OCI-LY3 (cell line): ENCODE results near the gene WWP2.
"Not testable (repeated sequence)": the region's sequence is repeated elsewhere in the genome, so short reads cannot be mapped to it uniquely, and the experiment has no call there.

Experiments
- H2AFZ ChIP-seq: fragments of 200-600, 300-600 bp; shearing (Covaris generic); 2 replicates; pipeline ENCODE4 v1.6.0; 2014; ENCODE audit warnings: antibody characterized with exemption, low read depth, low read length
- H3K27ac ChIP-seq: fragments of 200-600, 300-600 bp; sonication (generic); 2 replicates; pipeline ENCODE4 v1.5.1; 2014; ENCODE audit warnings: mild to moderate bottlenecking, low read length, moderate library complexity, mixed read lengths
- H3K27me3 ChIP-seq: fragments of 200-600, 300-600 bp; sonication (generic); 2 replicates; pipeline ENCODE4 v1.6.1; 2014; ENCODE audit warnings: low read depth, low read length, mixed read lengths
- H3K36me3 ChIP-seq: fragments of 200-600, 300-600 bp; sonication (generic); replicated peaks from 2 replicates; pipeline ENCODE3; 2014; ENCODE audit warnings: low read depth, low read length, mixed read lengths
- H3K4me1 ChIP-seq: fragments of 300-600, 200-600 bp; sonication (generic); 2 replicates; pipeline ENCODE4 v1.6.1; 2014; ENCODE audit warnings: low read length, mixed read lengths
- H3K4me2 ChIP-seq: fragments of 200-600, 300-600 bp; sonication (generic); 2 replicates; pipeline ENCODE4 v1.6.1; 2014; ENCODE audit warnings: low read length, mixed read lengths
- H3K4me3 ChIP-seq: fragments of 300-600, 200-600 bp; sonication (generic); 2 replicates; pipeline ENCODE4 v1.5.1; 2014; ENCODE audit warnings: antibody characterized with exemption, mild to moderate bottlenecking, low read length, moderate library complexity
- H3K79me2 ChIP-seq: fragments of 300-600, 200-600 bp; shearing (Covaris generic); 2 replicates; pipeline ENCODE4 v1.6.1; 2014; ENCODE audit warnings: mild to moderate bottlenecking, low read length, mixed read lengths
- H3K9ac ChIP-seq: fragments of 300-600, 200-600 bp; shearing (Covaris generic); 2 replicates; pipeline ENCODE4 v1.6.0; 2014; ENCODE audit warnings: mild to moderate bottlenecking, low read length, moderate library complexity
- H3K9me3 ChIP-seq: fragments of 200-600, 300-600 bp; shearing (Covaris generic); 2 replicates; pipeline ENCODE4 v1.6.1; 2014; ENCODE audit warnings: low read length, mixed read lengths; ENCODE audit not compliant: insufficient read depth
- H4K20me1 ChIP-seq: fragments of 200-600, 300-600 bp; sonication (generic); 2 replicates; pipeline ENCODE4 v1.6.1; 2016; ENCODE audit warnings: low read length, mixed read lengths; ENCODE audit not compliant: insufficient read depth
- CTCF ChIP-seq: fragments of 200-600, 300-600 bp; sonication (generic); IDR thresholded peaks from 2 replicates; pipeline ENCODE4 v1.5.1; 2014; ENCODE audit warnings: antibody characterized with exemption, low read length, low read depth
- EZH2phosphoT487 ChIP-seq: fragments of 200-600 bp; shearing (Covaris generic); IDR thresholded peaks from 2 replicates; pipeline ENCODE4 v1.6.1; 2018; ENCODE audit warnings: antibody characterized with exemption, mixed run types, low read depth

WWP2 gene

GRCh38 chr16:69748694-69749345 is 13.3 kb upstream of the WWP2 start:
- no peak overlapping the region for H2AFZ ChIP-seq
- H3K9me3 ChIP-seq: no peaks in the 10 kb centered on the region
- H3K4me1 ChIP-seq: peaks cover 7% of the 10 kb centered on the region
- TF ChIP-seq CTCF: no peak
- TF ChIP-seq EZH2phosphoT487: no peak
- H3K4me2 ChIP-seq: no peak overlapping the region
- H3K79me2 ChIP-seq: peaks cover 75% of the 10 kb centered on the region
- H4K20me1 ChIP-seq: peaks cover 4% of the 10 kb centered on the region; the same call in 1 of the 2 replicates
- H3K4me3 ChIP-seq: no peak overlapping the region
- H3K9ac ChIP-seq: no peak overlapping the region
- H3K36me3 ChIP-seq: peaks cover 72% of the 10 kb centered on the region
- H3K27ac ChIP-seq: no peak overlapping the region
- no peaks in the 10 kb centered on the region for H3K27me3 ChIP-seq

GRCh38 chr16:69754143-69754468 is 8.0 kb upstream of the WWP2 start:
- Histone ChIP-seq H3K27ac (peak overlapping the region; percentile 61), H3K79me2 (peaks cover 50% of the 10 kb centered on the region), H3K4me2 (peak overlapping the region; percentile 80), H3K9ac (peak overlapping the region; percentile 95), H3K9me3 (no peaks in the 10 kb centered on the region), H3K4me1 (peaks cover 7% of the 10 kb centered on the region), H3K36me3 (peaks cover 32% of the 10 kb centered on the region), H4K20me1 (peaks cover 4% of the 10 kb centered on the region; the same call in 1 of the 2 replicates), H3K27me3 (no peaks in the 10 kb centered on the region), H3K4me3 (peak overlapping the region; percentile 93), H2AFZ (no peak overlapping the region)
- TF ChIP-seq CTCF (no peak), EZH2phosphoT487 (no peak)

DNA sequence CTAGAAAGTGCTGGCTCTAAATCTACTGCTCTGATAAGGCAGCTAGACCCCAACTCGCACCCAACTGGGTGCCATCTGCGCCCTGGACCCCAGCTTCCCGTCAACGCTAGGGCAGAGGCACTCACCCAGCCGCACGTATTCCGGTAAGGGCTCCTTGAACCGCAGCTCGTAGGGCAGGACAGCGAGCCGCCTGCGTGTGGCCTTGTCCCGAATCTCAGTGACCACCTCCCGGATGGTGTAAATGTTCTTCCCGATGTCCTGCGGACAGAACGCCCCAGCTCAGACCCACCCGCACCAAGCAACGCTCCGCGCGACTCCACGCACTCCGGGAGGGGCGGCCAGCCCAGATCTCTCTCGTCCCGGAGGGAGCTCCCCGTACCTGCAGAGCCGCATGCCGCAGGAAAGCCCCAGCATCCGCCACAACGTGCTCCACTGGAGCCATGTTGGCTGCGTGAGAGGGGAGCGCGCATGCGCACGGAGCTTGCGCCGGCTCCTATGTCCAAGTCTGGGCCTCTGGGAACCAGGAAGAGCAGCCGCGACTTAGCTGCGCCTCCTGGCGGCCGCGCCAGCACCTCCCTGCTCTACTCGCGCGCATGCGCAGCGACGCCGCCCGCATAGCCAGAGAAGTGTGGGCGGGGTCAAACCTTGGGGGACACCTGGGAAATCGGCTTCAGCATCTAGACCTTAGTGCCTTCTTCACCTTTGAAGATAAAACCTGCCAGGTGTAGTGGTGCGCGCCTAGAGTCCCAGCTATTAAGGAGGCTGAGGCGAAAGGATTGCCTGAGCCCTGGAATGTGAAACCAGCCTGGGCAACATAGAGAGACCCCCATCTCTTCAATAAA is 7.4 kb upstream of the WWP2 start, which contains the start of gene NOB1:
Gene NOB1, minus strand, starts transcription at position 458 of the 842 bp plus-strand sequence. Its CDS starts 16 bp downstream, at position 442.
- H3K4me3 ChIP-seq: peak within 1 kb of the TSS; percentile 93
- TF ChIP-seq EZH2phosphoT487 (no peak), CTCF (peak; percentile 85)
- H4K20me1 ChIP-seq: peaks cover 4% of the 10 kb centered on the region; the same call in 1 of the 2 replicates
- H3K4me2 ChIP-seq: peak within 1 kb of the TSS; percentile 85
- H3K4me1 ChIP-seq: peaks cover 7% of the 10 kb centered on the region
- H3K79me2 ChIP-seq: peaks cover 48% of the 10 kb centered on the region
- no peaks in the 10 kb centered on the region for H3K27me3 ChIP-seq
- peak within 1 kb of the TSS; percentile 61 for H3K27ac ChIP-seq
- no peaks in the 10 kb centered on the region for H3K9me3 ChIP-seq
- H3K36me3 ChIP-seq: peaks cover 29% of the 10 kb centered on the region
- H2AFZ ChIP-seq: peak within 1 kb of the TSS; percentile 94
- peak within 1 kb of the TSS; percentile 95 for H3K9ac ChIP-seq

GRCh38 chr16:69756705-69757104 is 5.4 kb upstream of the WWP2 start:
- Histone ChIP-seq H3K4me3 (no peak overlapping the region), H3K79me2 (peaks cover 31% of the 10 kb centered on the region), H4K20me1 (peaks cover 4% of the 10 kb centered on the region; the same call in 1 of the 2 replicates), H3K27ac (no peak overlapping the region), H2AFZ (no peak overlapping the region), H3K9me3 (no peaks in the 10 kb centered on the region), H3K4me2 (no peak overlapping the region), H3K27me3 (no peaks in the 10 kb centered on the region), H3K9ac (no peak overlapping the region), H3K4me1 (peaks cover 10% of the 10 kb centered on the region), H3K36me3 (peaks cover 14% of the 10 kb centered on the region)
- TF ChIP-seq CTCF: no peak
- TF ChIP-seq EZH2phosphoT487: no peak

- not testable (repeated sequence) for H3K4me2 ChIP-seq, H3K27me3 ChIP-seq, H2AFZ ChIP-seq, H3K9me3 ChIP-seq, H3K9ac ChIP-seq, H3K4me3 ChIP-seq, H4K20me1 ChIP-seq, H3K27ac ChIP-seq, H3K36me3 ChIP-seq
- H3K79me2 ChIP-seq: peaks cover 24% of the 10 kb centered on the region
- H3K4me1 ChIP-seq: peaks cover 12% of the 10 kb centered on the region
Observed at GRCh38 chr16:69757375-69757774, 4.8 kb upstream of the WWP2 start.
